HG02588 (cell line): ENCODE data around the gene ALK.

Source experiments
- ATAC-seq: cut with Tn5 transposase; IDR thresholded peaks from one replicate; pipeline ENCODE4 v1.9.1; 2021; ENCODE audit warnings: mild to moderate bottlenecking, moderate library complexity; ENCODE audit not compliant: unreplicated experiment

ALK gene

DNA sequence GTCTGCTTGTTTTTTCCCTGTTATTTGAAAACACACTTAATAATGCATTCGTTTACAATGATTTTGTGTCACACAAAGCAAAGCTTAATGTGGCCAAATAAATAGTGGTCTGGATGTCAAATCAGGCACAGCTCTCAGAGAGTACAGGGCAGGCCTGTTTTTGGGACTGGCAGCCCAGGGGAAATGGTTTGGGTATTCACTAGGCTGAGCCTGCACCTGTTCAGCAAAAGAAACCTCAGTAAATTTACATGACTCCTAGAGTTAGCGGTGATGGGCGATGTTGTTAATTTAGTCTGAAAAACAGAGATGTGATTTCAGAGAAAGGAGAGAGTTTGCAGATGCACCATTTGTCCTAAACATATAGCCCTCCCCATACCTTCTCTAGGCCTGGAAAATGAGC is 197.1 kb downstream of the ALK start:
- no peak for ATAC-seq

DNA sequence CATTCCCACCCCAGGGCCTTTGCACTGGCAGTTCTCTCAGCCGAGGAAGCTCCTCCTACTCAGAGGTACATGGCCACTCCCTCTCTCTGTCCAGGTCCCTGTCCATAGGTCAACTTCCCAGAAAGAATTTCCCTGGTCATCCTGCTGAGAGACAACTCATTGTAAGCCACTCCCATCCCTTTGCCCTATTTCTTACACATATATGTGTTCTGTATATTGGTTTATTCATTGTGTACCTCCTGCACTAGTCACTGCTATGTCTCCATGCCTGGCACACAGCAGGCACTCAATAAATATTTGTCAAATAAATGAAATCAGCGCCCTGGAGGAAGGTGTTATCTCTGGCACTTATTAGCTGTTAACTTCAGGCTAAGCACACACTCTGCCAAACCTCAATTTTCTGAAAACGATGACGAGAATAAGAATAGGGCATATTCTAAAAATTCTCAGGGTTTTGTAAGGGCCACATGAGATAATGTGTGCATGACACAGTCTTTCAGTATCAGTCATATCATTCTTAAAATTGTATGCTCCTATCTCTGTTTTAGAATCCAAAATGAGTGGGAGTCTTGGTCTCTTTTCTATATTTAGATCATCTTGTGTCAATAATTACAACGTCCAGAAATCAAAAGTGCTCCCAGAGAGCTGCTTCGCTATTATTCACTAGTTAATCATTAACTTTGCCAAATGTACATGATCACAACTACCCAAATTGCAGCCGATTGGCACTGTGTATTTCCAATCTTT is 198.0 kb downstream of the ALK start:
- peak; percentile 79 for ATAC-seq

DNA sequence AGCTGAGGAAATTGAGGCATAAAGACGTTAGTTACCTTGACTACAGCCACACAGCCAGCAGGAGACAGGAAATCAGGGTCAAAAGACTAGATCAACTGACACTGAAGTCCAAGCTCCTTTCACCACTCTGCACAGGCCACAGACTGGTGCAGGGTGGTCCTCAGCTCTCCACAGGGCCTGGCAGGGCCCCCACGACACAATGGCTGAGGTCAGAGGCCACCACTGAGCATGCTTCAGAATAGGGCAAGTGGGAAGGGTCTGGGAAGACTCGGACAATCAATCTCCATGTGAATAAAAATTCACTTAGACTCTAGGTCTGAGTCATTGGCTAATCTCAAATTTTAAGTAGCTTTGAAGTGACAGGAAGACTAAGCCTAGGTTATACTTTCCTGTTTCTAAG is 201.7 kb downstream of the ALK start:
- ATAC-seq = no peak

DNA sequence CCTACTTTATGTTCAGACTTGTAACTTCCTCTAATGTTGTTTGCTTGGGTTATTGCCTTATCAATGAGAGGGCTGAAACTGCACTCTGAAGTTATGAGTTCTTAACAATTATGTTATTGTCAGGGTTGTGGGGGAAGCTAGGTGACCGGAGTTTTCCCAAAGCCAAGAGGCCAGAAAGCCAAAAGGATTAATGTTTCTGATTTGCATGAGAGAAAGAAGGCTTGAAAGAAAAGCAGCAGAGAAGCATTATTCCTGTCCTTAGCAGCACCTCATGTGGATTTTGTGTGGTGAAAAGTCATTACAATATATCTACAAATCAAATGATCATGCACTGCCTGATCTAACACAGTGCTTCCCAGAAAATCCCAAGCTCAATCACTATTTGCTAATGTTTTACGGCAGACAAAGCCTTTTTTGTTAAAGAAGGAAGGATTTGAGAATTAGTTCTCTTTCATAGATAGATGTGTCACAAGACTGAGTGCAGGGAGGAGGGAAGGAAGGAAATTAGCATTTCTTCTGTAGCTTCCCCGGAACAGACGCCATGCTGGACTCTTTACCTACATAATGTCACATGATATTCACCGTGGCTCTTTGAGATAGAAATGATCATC is 203.2 kb downstream of the ALK start:
- no peak for ATAC-seq

DNA sequence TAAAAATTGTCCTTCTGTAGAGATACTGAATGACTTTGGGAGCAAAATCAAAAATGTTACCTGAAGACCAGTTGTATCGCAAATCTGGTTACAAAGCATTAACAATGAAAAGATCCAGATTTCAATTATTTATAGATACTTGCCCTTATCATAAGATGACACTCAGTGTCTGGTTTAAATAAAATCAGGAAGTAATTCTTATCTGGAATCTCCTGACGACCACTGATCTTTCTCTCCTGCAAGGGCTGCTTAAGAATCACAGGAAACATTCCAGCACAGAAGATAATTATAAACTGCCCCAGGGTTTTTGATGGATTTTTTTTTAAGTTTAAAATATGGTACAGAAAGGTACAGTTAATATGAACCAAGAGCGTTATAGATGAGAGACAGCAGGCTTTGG is 205.7 kb downstream of the ALK start:
- no peak for ATAC-seq

DNA sequence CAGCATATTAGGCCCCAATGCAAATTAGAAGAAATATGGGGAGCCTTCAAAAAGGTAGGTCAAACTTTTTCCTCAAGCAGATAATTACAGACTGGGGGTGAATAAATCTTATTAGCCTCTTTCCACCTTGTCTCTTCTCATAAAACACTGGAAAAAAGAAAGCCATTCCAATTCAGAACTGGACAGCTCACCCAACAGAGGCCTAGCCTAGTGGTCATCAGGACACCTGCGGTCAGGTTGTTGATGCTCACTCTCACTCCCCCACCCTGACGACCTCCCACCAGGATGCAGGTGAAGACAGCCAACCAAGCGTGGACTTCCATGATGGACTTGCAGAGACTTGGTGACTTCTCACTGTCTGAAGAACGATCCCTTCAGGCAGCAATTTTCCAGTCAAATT is 207.1 kb downstream of the ALK start:
- no peak for ATAC-seq

DNA sequence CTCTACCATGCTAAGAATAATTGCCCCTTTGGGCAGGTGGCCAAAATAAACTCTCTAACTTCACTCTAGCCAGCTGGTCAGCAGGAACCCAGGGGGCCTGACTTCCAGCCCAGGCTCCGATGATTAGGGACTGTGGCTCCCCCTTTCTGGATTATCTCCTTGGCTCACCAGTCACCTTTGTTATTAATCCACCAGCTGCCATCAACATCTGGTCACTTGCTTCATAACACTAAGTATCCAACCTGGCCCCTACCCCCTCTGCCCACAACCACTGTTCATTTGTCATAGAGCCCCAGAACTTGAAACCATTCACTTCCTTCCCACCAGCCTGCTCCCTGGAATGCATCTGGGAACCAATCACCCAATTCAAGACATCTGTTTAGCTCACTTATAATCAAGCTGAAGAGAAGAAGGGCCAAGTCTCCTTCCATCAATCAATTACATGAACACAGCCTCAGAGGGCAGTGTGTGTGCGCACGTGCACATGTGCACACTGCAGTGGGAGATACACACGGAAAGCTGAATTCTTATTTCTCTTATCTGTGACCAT is 215.1 kb downstream of the ALK start:
- no peak for ATAC-seq

DNA sequence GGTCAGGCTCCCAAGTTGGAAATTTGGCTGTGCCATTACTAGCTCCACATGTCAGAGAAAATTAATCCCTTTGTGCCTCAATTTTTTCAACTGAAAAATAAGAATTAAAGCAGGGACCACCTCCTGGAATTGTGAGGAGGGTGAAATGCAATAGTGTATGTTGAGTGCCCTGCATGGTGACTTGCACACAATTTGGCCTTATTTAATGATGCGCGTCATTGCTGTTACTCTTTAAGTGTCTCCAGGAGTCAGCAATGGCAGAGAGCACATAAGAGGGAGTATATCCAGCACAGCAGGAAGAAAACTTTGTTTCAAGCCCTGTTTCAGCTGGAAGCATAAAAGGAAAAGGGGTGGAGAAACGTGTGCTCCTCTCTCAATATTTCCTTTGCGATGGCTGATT is 215.8 kb downstream of the ALK start:
- no peak for ATAC-seq

DNA sequence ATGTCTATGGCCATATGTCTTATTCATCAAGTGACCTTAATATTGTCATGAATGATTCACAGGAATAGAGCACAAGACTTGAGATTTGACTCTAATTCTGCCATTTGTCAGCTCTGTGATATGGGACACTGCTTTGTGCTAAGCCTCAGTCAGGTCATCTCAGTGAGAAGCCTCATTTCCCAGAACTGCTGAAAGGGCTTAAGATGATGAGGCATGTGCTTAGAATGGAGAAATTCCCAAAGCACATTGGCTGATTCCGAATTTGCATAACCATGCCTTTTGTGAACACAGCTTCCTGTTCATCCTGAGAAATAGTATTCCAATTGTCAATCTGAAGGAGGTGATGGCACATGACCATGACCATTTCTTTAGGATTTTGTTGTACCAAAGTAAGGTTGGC is 218.1 kb downstream of the ALK start:
- no peak for ATAC-seq

DNA sequence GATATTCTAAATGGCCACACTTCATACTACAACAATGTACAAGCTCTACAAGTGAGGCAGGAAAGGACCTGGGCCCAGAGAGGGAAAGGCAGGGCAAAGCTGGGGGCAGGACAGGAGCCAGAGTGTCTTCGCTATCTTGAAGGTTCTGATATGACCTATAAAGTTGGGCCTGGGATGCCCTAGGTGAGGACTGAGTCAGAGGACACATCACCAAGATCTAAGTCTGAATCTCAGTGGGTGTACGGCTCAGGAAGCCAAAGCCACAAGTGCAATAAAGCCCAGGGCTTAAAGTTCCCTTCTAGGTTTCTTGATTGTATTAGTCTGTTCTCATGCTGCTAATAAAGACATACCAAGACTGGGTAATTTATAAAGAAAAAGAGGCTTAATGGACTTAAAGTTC is 219.1 kb downstream of the ALK start:
- ATAC-seq = no peak

DNA sequence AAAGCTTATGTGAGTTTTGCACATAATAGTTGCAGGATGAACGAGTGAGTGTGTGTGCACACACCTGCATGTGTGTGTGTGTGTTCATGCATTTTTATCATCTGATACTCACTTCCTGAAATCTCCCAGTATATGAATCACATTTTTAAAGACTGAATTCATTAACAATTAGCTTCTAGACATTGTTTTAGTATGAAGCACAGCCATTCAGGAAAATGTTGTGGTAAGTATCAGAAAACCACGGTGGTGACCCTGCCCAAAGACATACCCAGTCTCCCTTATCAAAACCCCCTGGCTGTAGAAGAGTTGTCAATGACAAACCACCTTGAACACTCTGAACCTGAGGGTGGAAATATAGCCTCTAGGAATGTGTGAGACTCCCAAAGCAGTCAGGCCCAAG is 220.8 kb downstream of the ALK start:
- ATAC-seq = no peak

DNA sequence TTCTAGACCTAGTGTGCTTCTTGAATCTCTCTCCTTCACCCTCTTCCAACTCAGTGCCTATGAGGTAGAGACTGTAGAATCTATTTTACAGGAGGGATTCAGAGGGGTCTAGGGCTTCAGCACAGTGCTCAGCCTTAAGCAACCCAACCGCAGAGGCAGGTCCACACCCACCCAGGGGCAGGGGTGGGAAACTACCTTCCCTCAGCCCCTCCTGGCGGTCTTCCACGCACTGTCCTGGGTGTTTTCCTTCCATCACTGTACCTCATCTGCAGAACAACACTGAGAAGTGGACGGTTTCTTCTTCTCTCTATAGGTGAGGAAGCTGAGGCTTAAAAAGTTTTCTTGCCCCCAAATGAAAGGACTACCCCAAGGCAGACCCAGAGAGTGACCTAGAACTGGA is 222.3 kb downstream of the ALK start:
- ATAC-seq = no peak

DNA sequence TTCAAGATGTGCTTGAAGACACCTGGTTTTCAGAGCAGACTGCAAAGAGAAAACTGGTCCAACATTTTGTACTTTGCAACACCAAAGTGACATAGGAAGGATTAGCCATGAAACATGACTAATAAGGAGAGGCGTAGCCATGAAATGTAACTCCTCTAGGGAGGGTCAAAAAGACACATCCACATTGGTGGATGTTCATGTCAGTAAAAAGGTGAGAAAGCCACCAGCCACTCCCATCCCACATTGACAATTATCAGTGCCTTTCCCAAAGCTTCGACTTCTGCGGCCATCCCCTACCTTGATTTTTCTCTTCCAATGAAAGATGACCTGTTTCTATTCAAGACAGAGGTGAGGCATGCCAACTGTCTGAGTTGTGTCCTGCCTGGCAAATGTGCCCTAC is 223.2 kb downstream of the ALK start:
- no peak for ATAC-seq

DNA sequence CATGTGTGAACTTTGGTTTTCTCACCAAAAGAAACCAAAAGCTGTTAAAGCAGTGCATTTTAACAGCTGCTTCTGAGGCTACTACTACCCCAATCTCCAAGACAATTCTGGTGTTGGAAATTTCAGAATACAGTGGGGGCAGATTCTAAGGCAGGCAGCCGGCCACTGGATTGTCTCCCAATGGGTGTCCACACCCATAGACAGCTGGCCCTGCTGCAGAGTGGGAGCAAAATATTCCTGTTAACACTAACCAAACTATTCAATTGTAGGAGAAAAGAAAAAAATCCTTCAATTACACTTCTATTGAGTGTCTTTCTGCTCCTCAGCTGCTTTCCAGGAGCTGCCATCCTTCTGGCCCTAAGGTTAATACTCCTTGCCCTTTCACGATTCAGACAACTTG is 223.7 kb downstream of the ALK start:
- no peak for ATAC-seq

DNA sequence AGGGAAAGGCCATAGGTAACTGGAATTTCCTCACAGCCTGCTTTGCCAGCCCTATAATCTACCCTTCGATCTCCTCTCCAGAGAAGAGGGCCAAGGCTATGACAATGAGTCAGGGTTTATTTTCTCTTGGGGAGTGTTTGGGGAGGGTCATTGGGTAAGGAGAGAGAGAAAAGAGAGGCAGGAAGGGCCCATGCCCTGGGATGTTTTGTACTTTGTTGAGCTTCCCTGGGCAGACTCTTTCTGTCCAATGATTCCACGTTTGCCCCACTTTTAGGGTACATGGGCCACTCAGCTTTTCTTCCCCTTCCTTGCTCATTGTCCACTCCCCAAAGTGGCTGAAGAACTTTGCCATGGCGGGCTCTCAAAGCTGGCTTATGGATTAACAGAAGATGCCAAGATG is 224.2 kb downstream of the ALK start:
- no peak for ATAC-seq

DNA sequence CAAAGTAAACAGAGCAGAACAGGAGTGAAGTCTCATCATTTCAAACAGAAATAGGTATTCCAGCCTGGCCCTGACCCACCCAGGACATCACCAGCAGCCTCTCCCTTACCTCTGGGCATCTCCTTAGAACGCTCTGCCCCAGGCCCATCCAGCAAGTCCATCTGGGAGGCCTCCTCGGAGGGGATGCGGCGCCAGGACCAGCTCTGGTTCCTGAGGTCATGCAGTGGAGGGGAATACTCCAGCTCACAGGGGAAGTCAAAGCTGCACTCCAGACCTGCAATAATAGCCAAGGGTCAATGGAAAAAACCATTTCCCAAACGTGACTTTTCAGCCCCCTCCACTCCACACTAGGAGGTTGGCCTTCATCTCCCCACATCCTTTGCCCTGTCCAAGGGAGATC is 226.6 kb downstream of the ALK start:
- no peak for ATAC-seq

DNA sequence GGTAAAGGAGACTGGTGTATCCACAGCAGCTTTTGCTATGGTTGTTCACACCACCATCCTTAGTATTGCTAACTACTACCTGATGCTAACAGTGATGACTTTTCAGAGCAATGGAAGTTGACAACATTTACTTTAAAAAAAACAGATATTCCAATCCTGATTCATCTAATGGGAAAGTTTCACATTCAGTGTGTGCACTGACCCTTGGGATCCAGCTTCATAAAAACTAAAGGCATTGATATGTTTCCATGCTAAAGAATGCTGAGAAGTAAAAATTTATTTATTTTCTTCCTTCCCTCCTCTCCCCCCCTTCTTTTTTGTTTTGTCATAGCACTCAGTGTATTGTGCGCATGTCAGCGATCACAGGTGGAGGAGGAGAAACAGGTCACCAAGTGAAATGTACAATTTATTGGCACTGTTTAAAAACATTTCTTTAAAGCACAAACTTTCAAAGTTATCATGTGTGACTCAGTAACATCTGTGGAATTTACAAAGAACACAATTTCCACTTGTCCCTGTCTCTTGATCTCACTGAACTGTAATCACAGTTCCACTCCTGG is 229.9 kb downstream of the ALK start:
- no peak for ATAC-seq

DNA sequence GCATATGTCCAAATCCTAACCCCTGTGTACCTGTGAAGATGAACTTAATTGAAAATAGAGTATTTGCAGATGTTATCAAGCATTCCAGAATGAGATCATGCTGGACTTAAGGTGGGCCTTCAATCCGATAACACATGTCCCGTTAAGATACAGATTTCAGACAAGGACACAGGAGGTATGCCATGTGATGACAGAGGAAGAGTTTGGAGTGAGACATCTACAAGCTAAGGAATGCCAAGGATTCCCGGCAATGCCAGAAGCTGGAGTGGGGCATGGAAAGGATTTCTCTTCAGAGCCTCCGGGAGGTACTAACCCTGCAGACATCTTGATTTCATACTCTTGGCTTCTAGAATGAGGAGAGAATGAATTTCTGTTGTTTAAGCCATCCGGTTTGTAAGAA is 231.7 kb downstream of the ALK start:
- no peak for ATAC-seq

DNA sequence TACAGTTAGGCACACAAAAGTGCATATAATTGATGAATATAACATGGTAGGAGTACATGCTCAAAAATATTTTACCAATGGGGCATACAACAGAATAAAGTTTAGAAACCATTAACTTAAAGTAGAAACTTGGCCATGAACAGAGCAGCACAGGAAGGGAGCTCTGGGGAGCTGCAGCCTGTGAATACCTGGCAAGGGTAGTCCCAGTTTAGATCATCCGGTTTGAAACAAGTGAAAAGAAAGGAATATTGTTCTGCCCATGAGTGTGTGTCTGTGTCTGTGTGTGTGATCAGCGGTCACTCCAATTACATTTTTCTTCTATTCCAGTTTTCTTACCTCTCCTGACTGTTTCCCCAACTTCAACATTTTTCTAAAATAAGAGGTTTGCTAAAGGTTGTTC is 233.0 kb downstream of the ALK start:
- ATAC-seq = no peak

DNA sequence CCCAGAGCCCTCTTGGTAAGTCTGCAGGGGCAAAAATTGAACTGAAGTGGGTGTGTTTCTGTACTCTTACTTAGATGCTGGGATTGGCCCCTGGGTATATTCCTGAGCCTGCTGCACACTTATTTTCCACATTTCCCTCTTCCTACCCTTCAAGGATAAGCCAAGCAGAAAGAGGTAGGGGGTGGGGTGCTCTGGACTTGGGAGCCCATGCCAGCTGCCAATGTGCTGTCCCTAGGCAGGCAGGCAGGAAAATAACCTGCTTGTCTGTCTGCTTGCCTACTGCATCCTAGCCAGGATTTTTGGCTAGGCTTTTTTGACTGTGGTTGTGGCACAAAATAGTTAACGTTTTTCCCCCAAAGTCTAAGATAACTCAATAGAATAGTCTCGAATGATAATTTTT is 234.3 kb downstream of the ALK start:
- no peak for ATAC-seq

DNA sequence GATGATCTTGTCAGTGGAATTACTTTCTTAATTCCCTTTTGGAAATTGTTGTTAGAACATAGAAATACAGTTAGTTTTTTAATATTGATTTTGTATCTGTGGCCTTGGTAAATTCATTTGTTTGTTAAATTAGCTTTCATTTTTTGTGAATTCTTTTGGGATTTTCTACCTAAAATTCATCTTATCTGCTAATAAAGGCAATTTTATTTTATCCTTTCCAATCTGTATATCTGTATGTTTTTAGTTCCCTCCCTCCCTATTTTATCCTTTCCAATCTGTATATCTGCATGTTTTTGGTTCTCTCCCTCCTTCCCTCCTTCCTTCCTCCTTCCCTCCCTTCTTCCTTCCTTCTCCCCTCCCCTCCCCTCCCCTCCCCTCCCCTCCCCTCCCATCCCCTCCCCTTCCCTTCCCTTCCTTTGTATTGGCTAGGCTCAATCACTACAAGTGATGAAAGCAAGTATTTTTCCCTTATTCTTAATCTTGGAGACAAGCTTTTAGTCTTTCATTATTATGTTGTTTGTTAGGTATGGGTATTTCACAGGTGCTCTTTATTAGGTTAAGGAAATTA is 244.4 kb downstream of the ALK start:
- ATAC-seq = no peak

DNA sequence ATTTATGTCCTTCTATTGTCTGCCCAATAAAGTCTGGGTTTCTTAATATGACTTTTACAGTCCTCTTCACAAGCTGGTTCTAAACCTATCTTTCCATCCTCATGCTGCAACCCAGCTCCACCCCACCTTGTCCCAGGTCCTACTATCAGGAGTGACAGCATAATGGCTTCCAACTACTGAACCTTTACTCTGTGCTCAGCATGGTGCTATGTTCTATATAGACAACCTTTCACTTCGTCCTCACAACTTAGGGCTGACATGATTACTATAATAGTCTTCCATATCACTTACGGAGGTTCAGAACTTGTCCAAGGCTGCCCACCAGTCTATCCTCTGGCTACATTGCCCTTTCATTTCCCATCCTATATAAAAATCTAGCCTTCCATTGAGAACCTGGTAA is 256.8 kb downstream of the ALK start:
- no peak for ATAC-seq
